HCT116 (cell line): ENCODE data around the gene MINK1.

Experiments
- CTCF ChIP-seq, 3 experiments: fragments of 200-600 bp in 1 of 3; sonication (generic) in 1 of 3; IDR thresholded peaks in 2 of 3; conservative IDR thresholded peaks in 1 of 3; 2 replicates each; pipeline ENCODE4 v1.5.1; 2012 to 2017; ENCODE audit warnings: low read depth in 2 of 3, low read length in 2 of 3, antibody characterized with exemption in 1 of 3, borderline replicate concordance in 1 of 3, control low read depth in 1 of 3, mild to moderate bottlenecking in 1 of 3, mixed read lengths in 1 of 3, mixed run types in 1 of 3, moderate library complexity in 1 of 3; ENCODE audit not compliant: insufficient read depth in 1 of 3
- POLR2A ChIP-seq: IDR thresholded peaks from 2 replicates; pipeline ENCODE4 v1.7.0; 2011; ENCODE audit warnings: borderline replicate concordance; ENCODE audit not compliant: insufficient read depth, insufficient read length; ENCODE audit errors: extremely low read depth
- POLR2AphosphoS5 ChIP-seq: IDR thresholded peaks from 2 replicates; pipeline ENCODE4 v1.6.1; 2011; ENCODE audit warnings: mild to moderate bottlenecking, low read depth, low read length, moderate library complexity

DNA sequence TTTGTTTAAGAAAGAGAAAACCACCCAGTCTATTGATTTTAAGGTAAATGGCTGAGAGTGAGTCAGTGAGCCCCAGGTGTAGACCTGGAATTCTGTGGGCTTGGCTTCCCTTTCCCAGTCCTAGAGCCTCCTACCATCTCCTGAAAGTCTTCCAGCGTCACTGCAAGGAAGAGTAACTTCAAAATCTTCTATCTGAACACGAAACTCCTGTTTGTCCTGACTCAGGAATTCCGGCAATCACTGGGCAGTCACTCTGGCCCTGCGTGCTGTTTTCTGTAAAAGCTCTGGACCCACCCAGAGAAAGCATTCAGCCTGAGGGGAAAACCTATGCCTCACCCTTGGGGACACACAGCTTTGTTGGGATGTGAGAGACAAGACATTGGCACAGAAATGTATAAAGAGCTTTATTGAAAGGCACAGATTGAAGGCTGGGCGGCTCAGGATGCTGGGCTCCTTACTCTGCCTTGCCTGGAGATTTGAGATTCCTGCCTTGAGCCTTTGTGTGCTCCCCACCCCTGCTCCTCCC lies 15.9 kb downstream of the MINK1 start:
- TF ChIP-seq CTCF (IDR thresholded peaks at IDR 0.05 in 2 of 3, conservative IDR thresholded peaks at IDR 0.05 in 1 of 3; ENCODE audit: borderline replicate concordance in 1 of 3, insufficient read depth in 1 of 3, low read depth in 2 of 3, low read length in 2 of 3) (no peak), POLR2A (no peak), POLR2AphosphoS5 (no peak)
